ENCODE results near the gene ARL13A. TPM values are rescaled to one million over a fixed set of nuclear protein-coding genes. Genes with fewer than 3 reads are reported as not detected.

ARL13A gene
- polyA plus RNA-seq, 1 experiment = not detected

GRCh38 chrX:101037231-101037630 lies 67.7 kb downstream of the ARL13A start:
- Histone ChIP-seq H3K36me3 (ENCODE audit: control insufficient read depth, insufficient read depth, low read length) (no peaks in the 10 kb centered on the region; the same call in 1 of the 2 replicates), H3K4me3 (ENCODE audit: low read depth, low read length) (no peak overlapping the region), H3K27me3 (ENCODE audit: control insufficient read depth, insufficient read depth, low read length) (no peaks in the 10 kb centered on the region)
- DNase-seq (ENCODE audit: low read depth) = no peak
- CTCF ChIA-PET = no interaction called here
- no peak for TF ChIP-seq CTCF (IDR thresholded peaks at IDR 0.05; ENCODE audit: insufficient read depth, low read depth, low read length)
- POLR2A ChIA-PET = no interaction called here

- no peak for DNase-seq (ENCODE audit: low read depth)
- Histone ChIP-seq H3K27me3 (ENCODE audit: control insufficient read depth, insufficient read depth, low read length) (no peaks in the 10 kb centered on the region), H3K4me3 (ENCODE audit: low read depth, low read length) (no peak overlapping the region), H3K36me3 (ENCODE audit: control insufficient read depth, insufficient read depth, low read length) (no peaks in the 10 kb centered on the region; the same call in 1 of the 2 replicates)
- TF ChIP-seq CTCF (IDR thresholded peaks at IDR 0.05; ENCODE audit: insufficient read depth, low read depth, low read length) = no peak
- CTCF ChIA-PET = interaction anchor here (0.5 to 1.4 kb wide), 2 partner anchors 18 to 73 kb away, joined by 3 to 4 read pairs; no protein-coding TSS in a partner anchor
- POLR2A ChIA-PET = interaction anchor here (0.5 kb wide), 1 partner anchor 122 kb away, joined by 3 read pairs; no protein-coding TSS in a partner anchor
These were observed 70.7 kb downstream of the ARL13A start for GRCh38 chrX:101040197-101040596.

Other genes with a start within 250 kb of the ARL13A start
- gene SYTL4, start 237.6 kb upstream of the ARL13A start, polyA plus RNA-seq (2011; rRNA removed) = 3.3 and 5.0 TPM in 2 replicates
- 20.4 and 21.4 TPM in 2 replicates for gene CSTF2, start 149.3 kb upstream of the ARL13A start, polyA plus RNA-seq (2011; rRNA removed)
- gene NOX1, start 95.3 kb upstream of the ARL13A start, polyA plus RNA-seq (2011; rRNA removed) = not detected in 2 replicates
- 0.02 TPM in 1 of 2 replicates, not detected in the other for gene XKRX, start 40.8 kb upstream of the ARL13A start, polyA plus RNA-seq (2011; rRNA removed)
- gene TRMT2B, start 82.4 kb downstream of the ARL13A start, polyA plus RNA-seq (2011; rRNA removed) = 11.1 and 12.4 TPM in 2 replicates
- gene TMEM35A, start 109.2 kb downstream of the ARL13A start, polyA plus RNA-seq (2011; rRNA removed) = 1.8 and 2.3 TPM in 2 replicates
- 5.4 and 8.5 TPM in 2 replicates for gene CENPI, start 128.5 kb downstream of the ARL13A start, polyA plus RNA-seq (2011; rRNA removed)